ACC112 (cell line): Measurements from ENCODE around the gene MYT1.

ENCODE experiments used
- H2AFZ ChIP-seq: fragments of 200-600 bp; sonication (generic); one replicate; pipeline ENCODE4 v1.6.0; 2017; ENCODE audit warnings: antibody characterized with exemption, low read length; ENCODE audit not compliant: unreplicated experiment
- H3K27ac ChIP-seq: fragments of 200-600 bp; sonication (generic); 2 replicates; pipeline ENCODE4 v1.5.1; 2014; ENCODE audit warnings: low read depth, mild to moderate bottlenecking, antibody characterized with exemption, low read length, moderate library complexity
- H3K27me3 ChIP-seq: fragments of 200-600 bp; sonication (generic); 2 replicates; pipeline ENCODE4 v1.6.1; 2014; ENCODE audit warnings: mild to moderate bottlenecking, antibody characterized with exemption, low read length, moderate library complexity, mixed read lengths; ENCODE audit not compliant: insufficient read depth
- H3K36me3 ChIP-seq: fragments of 200-600 bp; sonication (generic); 2 replicates; pipeline ENCODE4 v1.6.1; 2016; ENCODE audit warnings: mild to moderate bottlenecking, antibody characterized with exemption, low read length, moderate library complexity, mixed read lengths; ENCODE audit not compliant: insufficient read depth
- H3K4me1 ChIP-seq: fragments of 200-600 bp; sonication (generic); one replicate; pipeline ENCODE4 v1.6.1; 2016; ENCODE audit warnings: low read length, mixed read lengths; ENCODE audit not compliant: insufficient read depth, unreplicated experiment, control insufficient read depth
- H3K4me3 ChIP-seq: fragments of 200-600 bp; sonication (generic); 2 replicates; pipeline ENCODE4 v1.5.1; 2014; ENCODE audit warnings: mild to moderate bottlenecking, low read depth, low read length
- H3K79me2 ChIP-seq: fragments of 200-600 bp; sonication (generic); one replicate; pipeline ENCODE4 v1.6.0; 2016; ENCODE audit warnings: low read length; ENCODE audit not compliant: control insufficient read depth, unreplicated experiment, insufficient read depth

Gene MYT1

DNA sequence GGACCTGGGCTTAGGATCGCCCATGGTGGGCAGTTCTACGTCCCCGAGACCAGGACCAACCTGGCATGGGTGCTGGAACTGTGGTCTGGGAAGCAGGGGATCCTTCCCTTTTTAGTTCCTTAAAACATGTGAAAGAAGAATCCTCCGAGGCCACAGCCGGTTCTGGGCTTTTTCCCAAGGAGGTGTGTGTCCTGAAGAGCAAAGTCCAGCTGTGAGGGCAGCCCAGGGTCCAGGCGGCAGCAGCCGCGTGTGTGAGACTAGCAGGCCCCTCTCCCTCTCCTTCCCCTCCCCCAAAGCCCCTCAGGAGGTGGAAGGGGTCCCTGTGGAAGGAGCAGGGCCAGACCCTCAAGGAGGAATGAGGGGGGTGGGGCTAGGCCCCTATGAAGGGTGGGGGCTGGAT lies 56.2 kb downstream of the MYT1 start:
- H3K4me3 ChIP-seq, result no peak overlapping the region
- H3K27me3 ChIP-seq, result peaks cover 23% of the 10 kb centered on the region; the same call in 1 of the 2 replicates
- peaks cover 17% of the 10 kb centered on the region for H3K4me1 ChIP-seq
- no peaks in the 10 kb centered on the region for H3K36me3 ChIP-seq
- H2AFZ ChIP-seq, result no peak overlapping the region
- no peaks in the 10 kb centered on the region for H3K79me2 ChIP-seq
- H3K27ac ChIP-seq, result no peak overlapping the region

DNA sequence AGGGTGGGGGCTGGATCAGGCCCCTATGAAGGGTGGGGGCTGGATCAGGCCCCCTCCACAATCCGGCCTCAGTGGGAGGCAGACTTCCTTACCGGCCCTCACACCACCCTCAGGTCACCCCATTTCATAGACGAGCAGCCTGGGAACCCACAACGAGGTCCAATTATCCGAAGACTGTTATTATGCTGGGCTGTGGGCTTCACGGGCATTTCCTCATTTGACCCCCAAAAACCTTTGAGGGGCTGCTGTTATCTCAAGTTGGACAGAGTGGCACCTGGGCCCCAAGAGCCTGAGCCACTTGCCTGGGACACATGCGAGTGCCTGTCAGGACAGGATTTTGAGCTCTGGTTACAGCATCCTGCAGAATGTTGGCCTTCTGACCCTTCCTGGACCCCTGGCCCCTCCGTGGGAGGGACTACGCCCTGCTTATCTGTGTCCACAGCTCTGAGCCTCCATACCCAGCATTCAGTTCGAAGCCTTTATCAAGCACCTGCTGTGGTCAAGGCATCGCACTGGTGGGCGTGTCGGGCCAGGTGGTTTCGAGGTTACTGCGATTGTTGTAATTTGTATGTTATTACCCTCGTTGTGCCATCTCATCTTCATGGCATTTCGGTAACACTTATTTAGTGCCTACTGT lies 56.8 kb downstream of the MYT1 start:
- H3K79me2 ChIP-seq, result no peaks in the 10 kb centered on the region
- H3K27me3 ChIP-seq, result peaks cover 23% of the 10 kb centered on the region; the same call in 1 of the 2 replicates
- H2AFZ ChIP-seq, result no peak overlapping the region
- peaks cover 17% of the 10 kb centered on the region for H3K4me1 ChIP-seq
- H3K27ac ChIP-seq, result no peak overlapping the region
- no peak overlapping the region for H3K4me3 ChIP-seq
- no peaks in the 10 kb centered on the region for H3K36me3 ChIP-seq

GRCh38 chr20:64222291-64222735 lies 58.1 kb downstream of the MYT1 start:
- no peaks in the 10 kb centered on the region for H3K79me2 ChIP-seq
- no peak overlapping the region for H3K4me3 ChIP-seq
- H3K4me1 ChIP-seq, result peaks cover 17% of the 10 kb centered on the region
- no peak overlapping the region for H3K27ac ChIP-seq
- H3K36me3 ChIP-seq, result no peaks in the 10 kb centered on the region
- H2AFZ ChIP-seq, result no peak overlapping the region
- peaks cover 23% of the 10 kb centered on the region; the same call in 1 of the 2 replicates for H3K27me3 ChIP-seq

DNA sequence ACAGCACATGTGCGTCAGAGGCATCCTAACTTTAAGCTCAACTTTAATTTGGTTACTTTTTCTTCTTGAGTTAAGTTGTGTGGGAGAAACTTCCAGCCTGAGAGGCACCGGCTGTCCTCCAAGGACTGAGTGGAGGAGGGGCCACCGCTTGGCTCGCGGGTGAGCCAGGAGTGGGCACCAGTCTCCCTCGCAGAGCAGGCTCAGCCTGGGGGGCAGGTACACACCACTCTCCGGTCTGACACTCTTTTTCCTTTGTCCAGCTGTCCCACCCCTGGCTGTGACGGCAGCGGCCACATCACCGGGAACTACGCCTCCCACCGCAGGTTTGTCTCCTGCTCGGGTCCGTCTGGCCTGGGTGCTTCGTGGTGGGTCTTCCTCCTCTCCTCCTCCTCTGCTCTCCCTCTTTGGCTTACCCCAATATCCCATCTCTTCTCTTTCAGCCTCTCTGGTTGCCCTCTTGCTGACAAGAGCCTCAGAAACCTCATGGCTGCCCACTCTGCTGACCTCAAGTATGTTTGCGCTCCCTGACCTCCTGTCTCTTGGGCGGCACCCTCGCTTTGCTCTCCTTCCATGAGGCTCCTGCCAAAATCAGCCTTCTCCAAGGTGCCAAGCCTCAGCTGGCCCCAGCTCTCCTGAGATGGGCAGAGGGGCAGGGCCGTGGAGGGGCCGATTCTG lies 58.7 kb downstream of the MYT1 start:
- Histone ChIP-seq H3K4me1 (peaks cover 17% of the 10 kb centered on the region), H3K27ac (no peak overlapping the region), H2AFZ (no peak overlapping the region), H3K27me3 (peaks cover 21% of the 10 kb centered on the region; the same call in 1 of the 2 replicates), H3K79me2 (no peaks in the 10 kb centered on the region), H3K36me3 (no peaks in the 10 kb centered on the region), H3K4me3 (no peak overlapping the region)

- Histone ChIP-seq H3K27me3 (peaks cover 15% of the 10 kb centered on the region; the same call in 1 of the 2 replicates), H3K79me2 (no peaks in the 10 kb centered on the region), H3K36me3 (no peaks in the 10 kb centered on the region), H3K4me3 (no peak overlapping the region), H3K27ac (no peak overlapping the region), H2AFZ (no peak overlapping the region), H3K4me1 (peaks cover 17% of the 10 kb centered on the region)
Measured at GRCh38 chr20:64223526-64224067, 59.3 kb downstream of the MYT1 start.

GRCh38 chr20:64224351-64225170 lies 60.3 kb downstream of the MYT1 start:
- Histone ChIP-seq H3K79me2 (no peaks in the 10 kb centered on the region), H3K27me3 (peaks cover 6% of the 10 kb centered on the region; the same call in 1 of the 2 replicates), H3K36me3 (no peaks in the 10 kb centered on the region), H2AFZ (peak overlapping the region; percentile 25), H3K4me1 (peaks cover 17% of the 10 kb centered on the region), H3K4me3 (no peak overlapping the region), H3K27ac (peak overlapping the region; percentile 34)

DNA sequence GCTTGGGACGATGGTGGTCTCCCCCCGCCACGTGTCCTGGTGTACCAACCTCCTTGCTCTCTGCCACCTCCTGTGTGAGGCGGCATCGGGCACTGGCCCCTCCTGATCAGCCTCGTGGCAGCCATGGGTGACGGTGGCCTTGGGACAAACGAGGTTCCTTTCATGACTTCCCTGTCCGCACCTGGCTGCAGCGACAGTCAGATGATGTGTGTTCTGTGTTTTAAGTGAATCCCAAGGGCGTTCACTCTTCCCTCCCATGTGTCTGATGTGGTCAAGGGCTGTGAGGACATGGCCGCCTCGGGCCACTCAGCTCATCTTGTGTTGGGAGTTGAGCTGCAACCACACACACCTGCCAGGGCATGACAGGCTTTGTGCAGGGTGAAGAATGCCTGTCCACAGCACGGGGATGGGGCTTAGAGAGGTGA lies 60.9 kb downstream of the MYT1 start:
- H2AFZ ChIP-seq, result no peak overlapping the region
- no peak overlapping the region for H3K27ac ChIP-seq
- H3K4me3 ChIP-seq, result no peak overlapping the region
- H3K4me1 ChIP-seq, result peaks cover 17% of the 10 kb centered on the region
- peaks cover under 1% of the 10 kb centered on the region; the same call in 1 of the 2 replicates for H3K27me3 ChIP-seq
- no peaks in the 10 kb centered on the region for H3K79me2 ChIP-seq
- no peaks in the 10 kb centered on the region for H3K36me3 ChIP-seq

- Histone ChIP-seq H2AFZ (no peak overlapping the region), H3K4me1 (peaks cover 17% of the 10 kb centered on the region), H3K27ac (no peak overlapping the region), H3K79me2 (no peaks in the 10 kb centered on the region), H3K36me3 (no peaks in the 10 kb centered on the region), H3K4me3 (no peak overlapping the region), H3K27me3 (no peaks in the 10 kb centered on the region)
Measured at GRCh38 chr20:64225828-64226598, 61.8 kb downstream of the MYT1 start.

DNA sequence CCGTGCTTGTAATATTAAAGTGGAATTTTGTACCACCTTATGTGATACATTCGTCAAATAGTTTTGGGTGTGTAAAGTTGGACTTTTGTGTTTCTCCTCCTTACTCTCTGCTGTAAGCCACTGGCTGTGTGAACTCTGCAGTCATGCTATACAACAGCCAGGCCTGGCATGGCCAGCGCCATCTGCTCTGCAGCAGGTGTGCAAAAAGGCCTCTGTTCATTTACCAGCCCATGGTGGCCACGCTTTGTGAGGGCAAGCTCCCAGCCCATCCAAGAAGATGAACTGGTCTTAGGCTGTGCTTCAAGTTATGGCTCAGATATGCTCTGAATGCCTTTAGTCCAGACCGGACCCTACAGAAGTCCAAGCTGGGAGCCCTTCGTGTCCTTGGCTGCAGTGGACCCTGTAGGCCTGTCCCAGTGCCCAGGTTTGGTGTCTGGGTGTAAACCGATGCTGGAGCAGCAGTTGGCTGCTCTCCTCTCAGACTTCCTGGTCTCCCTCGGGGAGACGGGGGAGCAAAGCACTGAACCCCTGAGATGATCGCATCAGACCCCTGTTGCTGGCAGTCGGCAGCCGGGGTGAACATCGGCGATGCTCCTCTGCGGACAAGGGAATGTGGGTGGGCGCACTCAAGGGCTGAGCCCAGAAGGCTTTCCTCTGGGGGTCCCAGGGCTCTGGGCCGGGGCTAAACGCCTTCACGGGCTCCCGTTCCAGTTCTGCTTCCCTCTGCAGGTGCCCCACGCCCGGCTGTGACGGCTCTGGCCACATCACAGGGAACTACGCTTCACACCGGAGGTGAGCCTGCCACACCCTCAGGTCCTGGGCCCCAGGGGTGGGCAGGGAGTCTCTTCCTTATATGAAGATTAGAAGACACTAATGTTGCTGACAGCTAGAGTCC lies 62.7 kb downstream of the MYT1 start:
- no peaks in the 10 kb centered on the region for H3K36me3 ChIP-seq
- H3K79me2 ChIP-seq, result no peaks in the 10 kb centered on the region
- no peaks in the 10 kb centered on the region for H3K27me3 ChIP-seq
- H3K27ac ChIP-seq, result no peak overlapping the region
- H3K4me1 ChIP-seq, result peaks cover 17% of the 10 kb centered on the region
- H3K4me3 ChIP-seq, result no peak overlapping the region
- no peak overlapping the region for H2AFZ ChIP-seq
